Measurements from ENCODE around the gene HCN3.
A peak's percentile ranks its signal among the peaks of the same experiment; 100 is the strongest.
"Not testable (repeated sequence)": the region's sequence is repeated elsewhere in the genome, so short reads cannot be mapped to it uniquely, and the experiment has no call there.

HCN3 gene

DNA sequence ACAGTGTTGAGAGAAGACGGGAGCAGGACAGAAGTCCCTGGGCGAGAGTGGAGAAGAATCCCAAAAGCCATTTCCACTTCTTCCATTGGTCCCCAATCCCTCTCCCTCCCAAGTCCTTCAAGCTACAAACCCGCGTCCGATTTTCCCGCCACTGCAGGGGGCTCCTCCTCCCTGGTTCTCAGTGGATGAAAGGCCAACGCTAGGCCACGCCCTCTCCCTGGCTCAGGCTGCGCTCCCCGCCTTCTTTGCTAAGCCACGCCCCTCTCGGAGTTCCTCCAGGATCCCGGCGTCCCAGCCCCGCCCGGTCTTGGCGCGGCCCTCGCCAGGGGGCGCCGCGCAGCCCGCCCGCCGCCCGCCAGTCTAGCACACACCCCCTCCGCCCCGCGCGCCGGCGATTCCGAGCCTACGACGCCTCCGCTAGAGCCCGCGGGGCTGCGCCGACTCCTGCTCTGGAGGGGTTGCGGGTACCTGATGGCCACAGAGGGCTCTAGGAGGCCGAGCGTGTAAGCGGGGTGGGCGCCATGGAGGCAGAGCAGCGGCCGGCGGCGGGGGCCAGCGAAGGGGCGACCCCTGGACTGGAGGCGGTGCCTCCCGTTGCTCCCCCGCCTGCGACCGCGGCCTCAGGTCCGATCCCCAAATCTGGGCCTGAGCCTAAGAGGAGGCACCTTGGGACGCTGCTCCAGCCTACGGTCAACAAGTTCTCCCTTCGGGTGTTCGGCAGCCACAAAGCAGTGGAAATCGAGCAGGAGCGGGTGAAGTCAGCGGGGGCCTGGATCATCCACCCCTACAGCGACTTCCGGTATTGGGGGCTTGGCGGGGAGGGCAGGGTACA is at the start of gene HCN3:
HCN3 (plus strand) TSS at position 394 of the 832 bp plus-strand sequence; CDS start at position 522, 128 bp downstream.
- peak; percentile 63 to 89 (median 72) for DNase-seq

DNA sequence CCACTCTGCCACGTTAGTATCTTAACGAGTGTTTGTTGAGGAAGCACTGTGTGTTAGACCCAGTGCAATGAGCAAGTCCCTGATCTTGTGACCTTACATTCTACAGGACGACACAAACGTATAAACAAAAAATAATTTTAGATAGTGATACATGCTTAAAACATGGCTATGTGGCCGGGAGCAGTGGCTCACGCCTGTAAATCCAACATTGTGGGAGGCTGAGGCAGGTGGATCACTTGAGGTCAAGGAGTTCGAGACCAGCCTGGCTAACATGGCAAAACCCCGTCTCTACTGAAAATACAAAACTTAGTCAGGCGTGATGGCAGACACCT is 49.2 kb upstream of the HCN3 start:
- DNase-seq = no peak

DNA sequence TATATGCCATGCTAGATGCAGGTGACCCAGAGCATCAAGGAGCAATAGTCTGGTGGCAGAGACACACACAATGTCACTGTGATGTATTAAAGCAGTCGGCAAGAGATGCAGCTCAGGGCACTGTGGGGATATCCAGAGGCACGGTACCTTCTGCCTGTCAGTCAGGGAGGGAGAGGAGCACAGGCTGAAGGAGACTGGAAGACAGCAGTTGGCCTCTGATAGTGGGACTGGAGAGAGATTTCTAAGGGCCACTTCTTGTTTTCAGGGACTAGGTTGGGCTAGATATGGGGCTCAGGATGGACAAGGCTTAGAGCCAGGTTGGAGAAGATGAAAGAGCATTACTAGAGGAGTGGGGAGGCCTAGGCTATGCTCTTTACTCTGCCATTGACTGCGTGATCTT is 46.0 kb upstream of the HCN3 start:
- DNase-seq = not testable (repeated sequence)

DNA sequence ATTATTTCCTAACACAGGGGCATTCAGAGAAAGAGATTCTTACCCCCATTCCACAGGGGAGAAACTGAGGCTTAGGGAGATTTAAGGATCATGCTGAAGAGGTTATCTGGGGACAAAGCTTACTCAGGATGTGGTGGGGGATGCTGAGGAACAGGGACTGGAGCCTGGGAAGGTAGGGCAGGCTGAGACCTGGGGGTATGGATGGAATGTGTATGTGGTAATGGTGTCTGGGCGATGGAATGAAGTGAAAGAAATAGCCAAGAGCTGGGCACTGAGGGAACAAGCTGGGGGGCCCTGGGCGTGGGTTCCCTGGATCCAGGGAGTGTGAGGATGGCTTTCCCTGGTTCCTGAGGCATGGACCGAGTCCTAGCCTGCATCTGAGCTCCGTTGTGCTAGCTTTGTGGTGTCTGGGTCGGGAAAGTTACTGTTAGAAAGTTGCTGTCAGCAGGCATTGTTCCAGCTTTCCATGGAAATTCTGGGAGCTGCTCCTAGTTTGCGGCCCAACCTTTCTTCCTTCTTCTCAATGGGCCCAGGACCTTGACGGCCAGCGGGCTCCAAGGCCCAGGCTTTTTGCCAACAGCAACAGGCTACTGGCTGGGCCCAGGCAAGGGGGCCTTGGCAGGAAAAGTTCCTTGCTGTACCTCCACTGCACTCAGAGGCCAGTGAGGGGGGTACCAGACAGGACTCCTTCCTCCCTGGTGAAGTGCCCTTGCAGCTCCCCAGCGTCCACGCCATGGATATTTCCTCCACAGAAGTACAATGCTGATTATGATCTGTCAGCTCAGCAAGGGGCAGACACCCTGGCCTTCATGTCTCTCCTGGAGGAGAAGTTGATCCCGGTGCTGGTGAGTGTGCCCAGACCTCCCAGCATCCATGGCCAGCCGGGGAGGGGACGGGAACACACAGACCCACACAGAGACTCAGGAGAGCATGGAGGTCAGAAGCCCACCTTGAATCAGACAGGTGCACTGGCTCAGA is 45.0 kb upstream of the HCN3 start:
- DNase-seq = not testable (repeated sequence)

DNA sequence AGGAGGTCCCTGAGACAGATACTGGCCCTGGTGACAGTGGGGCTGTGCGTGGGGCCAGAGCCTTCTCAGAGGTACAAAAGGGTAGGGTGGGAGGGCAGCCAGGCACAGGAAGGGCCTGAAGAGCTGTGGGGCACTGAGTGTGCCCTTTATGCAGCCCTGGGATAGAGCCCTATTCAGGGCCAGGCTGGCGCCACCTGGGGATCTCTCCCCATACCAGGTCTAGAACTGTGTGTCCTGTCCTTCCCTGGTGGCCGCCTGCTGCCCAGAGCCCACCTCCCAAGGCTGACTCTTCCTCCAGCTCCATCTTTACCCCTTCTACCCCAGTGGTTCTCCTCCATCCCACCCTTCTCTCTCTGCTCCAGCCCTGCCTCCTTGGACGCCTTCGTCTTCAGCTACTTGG is 43.8 kb upstream of the HCN3 start:
- DNase-seq = not testable (repeated sequence)

DNA sequence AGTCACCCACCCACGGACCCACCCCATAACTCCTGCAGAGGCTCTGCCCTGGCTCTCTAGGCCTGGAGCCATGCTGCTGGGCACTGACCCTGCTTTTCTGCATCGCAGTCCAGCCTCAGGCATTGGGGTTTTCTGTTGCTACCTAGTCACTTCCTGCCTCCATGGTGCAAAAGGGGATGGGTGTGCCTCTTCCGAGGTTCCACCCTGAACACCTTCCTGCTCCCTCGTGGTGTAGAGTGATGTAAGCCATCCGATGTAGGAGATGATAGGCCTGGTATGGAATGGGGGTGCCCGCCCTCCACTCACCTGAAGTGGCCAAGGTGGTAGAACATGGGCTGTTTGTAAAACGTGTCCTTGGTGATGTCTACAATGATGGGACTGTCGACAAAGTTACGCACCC is 41.9 kb upstream of the HCN3 start:
- DNase-seq = not testable (repeated sequence)

DNA sequence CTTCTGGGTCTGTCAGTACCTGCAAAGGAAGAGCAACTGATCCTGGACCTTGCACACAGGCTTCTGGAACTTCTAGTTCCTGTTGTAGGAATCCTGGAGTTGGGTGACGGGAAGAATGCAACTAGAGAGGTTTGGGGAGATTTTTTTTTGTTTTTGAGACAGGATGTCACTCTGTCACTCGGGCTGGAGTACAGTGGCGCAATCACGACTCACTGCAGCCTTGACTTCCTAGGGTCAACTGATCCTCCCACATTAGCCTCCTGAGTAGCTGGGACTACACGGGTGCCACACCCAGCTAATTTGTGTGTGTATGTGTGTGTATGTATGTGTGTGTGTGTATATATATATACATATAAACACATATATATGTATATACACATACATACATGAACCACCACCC is 40.8 kb upstream of the HCN3 start:
- no peak for DNase-seq

DNA sequence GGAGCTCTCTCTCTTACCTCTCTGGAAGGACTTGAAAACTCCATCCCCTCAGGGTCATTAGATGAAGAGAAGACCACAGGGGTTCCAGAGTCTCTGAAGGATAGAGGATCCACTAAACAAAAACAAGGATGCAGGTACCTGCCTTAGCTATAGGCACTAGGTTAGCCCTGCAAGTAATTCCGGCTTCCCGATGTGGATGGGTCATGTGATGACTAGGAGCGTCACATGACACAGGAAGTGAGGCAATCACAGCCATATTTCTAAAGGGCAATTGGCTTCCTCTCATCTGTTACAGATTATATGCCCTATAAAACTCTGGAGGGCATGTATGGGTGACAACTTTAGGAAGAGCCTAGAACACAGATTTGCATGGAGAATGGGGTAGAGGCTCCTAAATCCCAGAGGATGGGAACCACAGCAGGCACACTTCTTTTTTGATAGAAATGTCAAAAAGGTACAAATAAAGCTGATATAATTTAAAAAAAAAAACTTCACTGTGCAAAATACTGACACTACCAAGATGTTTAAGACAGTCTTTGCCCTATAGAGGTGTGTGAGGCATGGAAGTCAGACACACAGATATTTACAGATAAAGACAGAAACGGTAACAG is 36.1 kb upstream of the HCN3 start:
- DNase-seq = peak; percentile 19 to 32 (median 21)

DNA sequence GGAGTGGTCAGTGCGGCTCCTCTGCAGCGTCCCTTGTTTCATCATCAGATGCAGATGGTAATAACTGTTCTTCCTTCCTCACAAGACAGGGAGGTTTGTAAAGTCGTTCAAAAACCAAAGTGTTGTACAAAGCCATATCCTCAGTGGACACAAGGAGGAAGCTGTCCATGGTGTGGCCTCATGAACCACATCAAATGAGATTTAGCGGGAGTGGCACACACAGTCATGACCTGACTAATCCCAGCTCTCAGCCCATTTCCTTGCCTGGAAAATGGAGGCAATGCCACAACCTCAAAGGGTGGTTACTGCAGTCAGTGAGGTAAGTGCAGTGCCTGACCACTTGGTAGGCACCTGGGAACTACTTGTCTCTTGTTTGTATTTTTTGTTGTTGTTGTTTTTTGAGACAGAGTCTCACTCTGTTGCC is 35.4 kb upstream of the HCN3 start:
- no peak for DNase-seq

DNA sequence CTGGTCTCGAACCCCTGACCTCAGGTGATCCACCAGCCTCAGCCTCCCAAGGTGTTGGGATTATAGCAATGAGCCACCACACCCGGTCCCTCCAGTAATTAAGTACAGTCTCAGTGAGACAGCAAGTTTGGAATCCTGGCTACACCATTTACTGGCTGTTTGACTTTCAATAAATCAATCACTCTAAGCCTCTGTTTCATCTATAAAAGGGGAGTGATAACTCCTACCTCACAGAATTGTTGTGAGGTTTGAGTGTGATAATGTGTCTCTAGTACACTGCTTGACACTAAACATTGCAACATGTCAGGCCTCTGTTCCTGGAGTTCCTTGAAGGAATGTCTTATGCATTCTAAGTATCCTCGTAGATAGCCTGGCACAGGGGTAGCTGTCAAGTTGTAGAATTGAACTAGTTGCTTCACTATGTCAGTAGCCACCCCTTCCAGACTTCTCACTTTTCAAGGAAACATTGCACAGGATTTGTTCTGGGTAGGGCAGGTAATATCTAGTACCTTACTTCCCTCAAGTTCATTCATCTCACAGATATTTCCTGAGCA is 34.4 kb upstream of the HCN3 start:
- DNase-seq = no peak

DNA sequence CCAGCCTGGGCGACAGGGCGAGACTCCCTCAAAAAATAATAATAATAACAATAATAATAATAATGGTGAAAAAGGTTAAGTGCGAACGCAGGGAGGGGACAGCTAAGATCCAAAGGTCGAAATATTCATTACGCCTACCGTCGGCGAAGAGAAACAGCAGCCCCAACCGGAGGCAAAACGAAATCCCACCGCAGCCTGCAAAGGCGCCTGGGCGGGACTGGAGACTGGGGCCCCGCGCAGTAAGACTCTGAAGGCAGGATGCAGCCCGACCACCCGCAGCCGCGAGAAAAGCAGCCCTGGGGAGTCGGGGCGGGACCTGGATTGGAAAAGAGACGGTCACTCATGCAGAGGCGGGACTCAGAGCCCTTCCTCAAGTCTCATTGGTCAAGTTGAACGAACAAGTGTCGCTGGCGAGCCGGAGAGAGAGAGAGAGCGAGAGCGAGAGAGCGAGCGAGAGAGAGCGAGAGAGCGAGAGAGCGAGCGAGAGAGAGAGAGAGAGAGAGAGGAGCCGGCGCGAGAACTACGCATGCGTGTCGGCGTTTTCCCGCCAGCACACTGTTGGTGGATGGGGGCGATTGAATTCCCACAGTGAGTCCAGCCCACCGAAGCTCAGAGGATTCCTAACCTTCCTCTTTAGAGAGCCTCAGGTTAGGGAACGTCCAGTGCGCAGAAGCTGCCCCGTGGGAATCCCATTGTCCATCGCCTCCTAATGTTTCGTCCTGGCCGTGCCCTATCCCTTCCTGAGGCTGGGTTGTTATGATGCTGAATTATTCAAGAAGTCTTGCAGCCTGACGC is 32.7 kb upstream of the HCN3 start:
- peak; percentile 76 to 86 (median 80) for DNase-seq

DNA sequence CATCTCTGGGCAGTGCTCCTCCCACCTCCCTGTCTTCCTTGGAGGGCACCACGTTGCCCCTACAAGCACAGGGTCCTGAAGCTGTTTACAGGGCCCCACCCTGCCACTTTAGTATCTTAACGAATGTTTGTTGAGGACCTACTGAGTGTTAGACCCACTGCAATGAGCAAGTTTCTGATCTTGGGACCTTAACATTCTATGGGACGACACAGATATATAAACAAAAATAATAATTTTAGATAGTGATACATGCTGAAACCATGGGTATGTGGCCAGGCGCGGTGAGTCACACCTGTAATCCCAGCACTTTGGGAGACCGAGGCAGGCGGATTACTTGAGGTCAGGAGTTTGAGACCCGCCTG is 32.1 kb upstream of the HCN3 start:
- no peak for DNase-seq

DNA sequence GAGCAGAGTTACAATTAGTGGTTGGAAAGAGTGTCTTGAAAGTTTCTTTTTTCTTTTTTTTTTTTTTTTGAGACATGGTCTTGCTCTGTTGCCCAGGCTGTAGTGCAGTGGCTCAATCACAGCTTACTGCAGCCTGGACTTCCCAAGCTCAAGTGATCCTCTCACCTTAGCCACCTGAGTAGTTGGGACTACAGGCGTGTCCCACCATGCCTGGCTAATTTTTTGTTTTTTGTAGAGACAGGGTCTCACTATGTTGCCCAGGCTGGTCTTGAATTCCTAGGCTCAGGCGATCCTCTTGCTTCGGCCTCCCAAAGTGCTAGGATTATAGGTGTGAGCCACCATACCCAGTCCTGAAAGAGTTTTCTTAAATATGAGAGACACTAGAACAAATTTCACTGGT is 30.5 kb upstream of the HCN3 start:
- DNase-seq = not testable (repeated sequence)

DNA sequence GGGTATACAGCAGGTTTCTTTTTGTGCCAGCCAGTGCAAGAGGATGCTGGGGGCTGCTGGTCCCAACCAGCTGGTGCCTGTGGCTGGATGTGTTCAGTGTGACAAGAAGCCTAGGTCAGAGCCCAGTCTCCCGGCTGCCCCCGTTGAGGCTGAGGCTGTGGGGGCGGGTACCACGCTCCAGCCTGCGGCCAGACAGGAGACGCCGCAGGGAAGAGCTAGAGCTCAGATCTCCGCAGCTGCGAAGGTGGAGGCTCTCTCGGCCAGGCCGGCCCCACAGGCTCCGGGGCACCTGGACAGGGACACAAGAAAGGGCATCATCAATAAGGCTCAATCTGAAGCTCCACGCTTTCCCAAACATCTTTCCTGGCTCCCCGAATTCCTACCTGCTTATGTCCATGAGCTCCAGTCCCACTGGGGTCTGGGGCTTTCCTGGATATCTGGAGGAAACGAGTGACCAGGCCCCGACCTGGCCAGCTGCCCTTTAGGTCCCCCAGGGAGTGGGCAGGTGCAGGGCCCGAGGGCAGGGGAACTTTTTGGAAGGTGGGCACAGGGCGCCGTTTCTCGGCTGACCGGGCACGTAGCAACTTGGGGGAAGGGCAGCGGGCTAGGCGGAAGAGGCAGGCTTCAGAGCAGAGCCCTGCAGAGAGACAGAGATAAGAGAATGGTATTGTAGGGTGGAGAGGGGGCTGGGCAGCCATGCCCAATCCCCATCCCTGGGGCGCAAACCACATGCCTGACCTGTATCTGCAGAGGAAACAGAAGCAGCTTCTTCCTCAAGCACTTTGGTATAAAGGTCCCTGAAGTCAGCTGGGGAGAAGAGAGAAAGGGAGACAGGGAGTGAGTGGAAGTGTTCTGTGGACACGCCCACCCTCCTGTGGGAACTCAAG is 29.4 kb upstream of the HCN3 start:
- DNase-seq = no peak

DNA sequence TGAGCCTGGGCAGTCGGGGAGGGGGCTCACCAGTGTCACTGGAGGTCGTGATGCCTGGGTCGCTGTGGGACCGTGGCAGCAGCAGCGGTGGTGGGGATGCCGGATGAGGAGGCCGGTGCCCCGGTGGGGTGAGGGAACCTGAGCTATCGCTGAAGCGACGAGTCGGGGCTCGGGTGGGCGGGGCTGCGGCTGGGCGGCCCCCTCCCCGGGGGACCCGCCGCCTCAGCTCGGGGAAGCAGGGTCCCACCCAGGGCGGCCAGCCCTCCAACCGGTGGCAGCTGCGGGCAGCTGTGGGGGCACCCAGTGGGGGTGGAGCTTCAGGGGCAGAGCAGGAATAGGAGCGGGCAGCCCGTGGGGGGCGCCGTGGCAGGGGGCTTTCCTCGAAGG is 27.0 kb upstream of the HCN3 start:
- no peak for DNase-seq

DNA sequence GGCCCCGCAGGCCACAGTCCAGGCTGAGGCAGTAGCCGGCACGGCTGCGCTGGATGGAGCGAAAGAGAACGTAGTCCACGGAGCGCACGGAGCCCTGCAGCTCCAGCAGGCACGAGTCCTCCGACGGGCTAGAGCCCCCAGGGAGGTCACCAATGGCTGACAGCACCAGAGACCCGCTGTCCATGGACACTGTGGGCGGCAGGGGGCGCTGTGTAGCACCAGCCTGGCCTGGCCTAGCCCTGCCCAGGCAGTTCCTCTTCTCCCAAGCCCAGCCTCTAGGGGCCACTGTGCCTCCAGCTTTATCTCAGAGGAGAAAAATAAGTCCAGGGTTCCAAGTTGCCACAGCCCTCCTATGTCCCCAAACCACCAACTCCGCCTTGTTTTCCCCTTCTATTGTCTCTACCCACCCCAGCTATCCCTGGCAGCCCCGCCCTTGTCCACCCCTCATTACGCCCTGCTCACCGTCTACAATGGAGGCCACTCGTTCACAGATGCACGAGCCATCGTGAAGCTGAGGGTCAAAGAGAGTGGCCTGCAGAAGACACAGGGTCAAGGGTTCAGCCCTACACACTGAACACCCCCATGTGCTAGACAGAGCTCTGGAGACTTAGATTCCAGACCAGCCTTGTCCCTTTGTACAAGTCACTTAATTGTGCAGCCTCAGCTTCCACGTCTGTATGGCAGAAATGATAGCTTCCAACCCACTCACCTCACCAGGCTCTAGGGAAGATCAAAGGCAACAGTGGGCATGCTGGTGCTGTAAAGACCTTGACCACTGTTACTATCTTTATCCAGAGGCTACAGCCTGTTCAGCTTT is 26.4 kb upstream of the HCN3 start:
- peak; percentile 93 to 99 (median 98) for DNase-seq

DNA sequence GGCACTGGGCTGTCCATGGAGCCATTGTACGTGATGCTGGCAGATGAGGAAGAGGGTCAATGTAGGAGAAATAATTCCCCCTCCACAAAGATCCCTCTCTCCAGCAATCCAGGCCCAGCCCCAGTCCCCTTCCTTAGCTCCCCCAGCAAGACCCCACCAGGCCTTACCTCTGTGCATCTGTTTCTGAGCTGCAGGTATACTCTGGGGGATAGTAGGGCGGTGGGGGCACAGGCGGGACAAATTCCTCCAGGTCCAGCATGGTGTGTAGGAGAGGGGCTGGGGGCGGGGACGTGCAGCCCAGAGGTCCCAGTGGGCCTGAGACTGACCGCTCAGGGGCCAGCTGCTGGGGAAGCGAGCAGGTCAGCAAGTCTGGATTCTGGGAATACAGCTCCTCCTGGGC is 25.7 kb upstream of the HCN3 start:
- DNase-seq = no peak

DNA sequence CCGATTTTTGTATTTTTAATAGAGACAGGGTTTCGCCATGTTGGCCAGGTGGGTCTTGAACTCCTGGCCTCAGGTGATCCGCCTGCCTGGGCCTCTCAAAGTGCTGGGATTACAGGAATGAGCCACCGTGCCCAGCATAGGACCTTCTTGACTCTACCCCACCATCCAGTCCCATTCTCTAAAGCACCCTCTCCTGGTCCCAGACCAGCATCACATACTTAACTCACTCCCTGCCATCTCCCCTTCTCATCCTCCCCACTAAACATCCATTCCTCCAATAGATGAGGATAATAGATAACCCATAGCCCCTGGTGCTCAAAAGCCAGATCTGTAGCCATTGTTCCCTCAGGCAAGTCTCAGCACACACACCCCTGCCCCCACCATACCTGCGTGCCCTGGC is 24.1 kb upstream of the HCN3 start:
- DNase-seq = no peak

DNA sequence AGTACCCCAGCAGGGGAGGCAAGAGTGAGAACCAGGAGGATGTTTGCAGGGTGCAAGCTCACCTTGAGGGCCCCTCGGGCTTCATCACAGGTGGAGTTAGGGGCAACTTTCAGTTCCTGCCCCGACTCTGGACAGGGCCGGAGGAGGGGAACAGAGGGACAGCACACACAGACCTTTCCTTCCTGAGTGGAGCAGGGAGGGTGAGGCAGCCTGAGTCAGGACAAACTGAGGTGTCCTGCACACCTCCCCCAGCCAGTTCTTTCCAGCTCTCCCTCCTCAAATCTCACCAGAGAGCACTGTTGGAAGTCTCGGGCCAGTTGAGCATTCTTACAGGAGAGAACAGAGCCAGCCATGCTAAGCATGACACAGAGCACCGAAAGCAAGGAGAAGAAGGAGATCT is 23.5 kb upstream of the HCN3 start:
- DNase-seq = no peak

DNA sequence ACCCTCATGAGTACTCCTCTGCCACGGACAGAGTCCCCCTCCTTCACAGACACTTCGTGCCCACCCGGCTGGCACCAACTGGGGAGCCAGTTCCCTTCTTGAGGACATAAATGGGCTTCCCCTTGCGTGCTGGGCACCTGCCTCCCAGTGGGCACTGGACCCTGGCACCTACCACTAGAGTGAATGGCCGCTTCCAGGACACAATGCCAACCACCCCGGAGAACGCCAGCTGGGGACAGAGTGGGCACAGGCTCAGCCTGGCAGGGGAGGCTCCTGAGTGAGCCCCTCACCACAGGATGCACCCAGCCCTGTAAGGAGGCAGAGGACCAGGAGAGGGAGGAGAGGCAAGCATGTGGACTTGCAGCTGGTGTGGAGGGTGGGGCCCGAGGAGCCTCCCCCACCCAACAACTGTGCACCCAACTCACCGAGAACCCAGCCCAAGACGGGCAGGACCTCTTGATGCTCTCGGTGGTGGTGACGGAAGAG is 23.0 kb upstream of the HCN3 start:
- no peak for DNase-seq
